HFF-Myc (cell line): ENCODE data around the gene LAPTM5.

Experiments
- DNase-seq: peaks from one replicate; pipeline ENCODE4 v3.0.0-alpha.2; 2011; ENCODE audit warnings: low read depth; ENCODE audit errors: extremely low read depth
- H3K4me3 ChIP-seq: replicated peaks from 2 replicates; pipeline ENCODE4 v1.5.1; 2011; ENCODE audit warnings: low read depth, mild to moderate bottlenecking, control low read depth, low read length
- CTCF ChIP-seq: IDR thresholded peaks from 2 replicates; pipeline ENCODE4 v1.5.1; 2012; ENCODE audit warnings: mild to moderate bottlenecking, low read depth, low read length, control low read depth; ENCODE audit errors: missing control alignments

The LAPTM5 gene

GRCh38 chr1:30699762-30700161 is 57.8 kb downstream of the LAPTM5 start:
- no peak for TF ChIP-seq CTCF
- DNase-seq = no peak
- H3K4me3 ChIP-seq = no peak overlapping the region

GRCh38 chr1:30698401-30698981 is 59.1 kb downstream of the LAPTM5 start:
- no peak for DNase-seq
- H3K4me3 ChIP-seq = no peak overlapping the region

GRCh38 chr1:30697571-30698376 is 59.8 kb downstream of the LAPTM5 start:
- no peak for DNase-seq
- H3K4me3 ChIP-seq = no peak overlapping the region
- peak; percentile 3 for TF ChIP-seq CTCF

More at GRCh38 chr1:30698401-30698981, 59.1 kb downstream of the LAPTM5 start:
- no peak for TF ChIP-seq CTCF

GRCh38 chr1:30696831-30697230 is 60.7 kb downstream of the LAPTM5 start:
- DNase-seq = no peak
- no peak overlapping the region for H3K4me3 ChIP-seq
- no peak for TF ChIP-seq CTCF

- no peak for DNase-seq
- no peak overlapping the region for H3K4me3 ChIP-seq
- no peak for TF ChIP-seq CTCF
These were observed 62.1 kb downstream of the LAPTM5 start for GRCh38 chr1:30695439-30695841.

GRCh38 chr1:30694280-30695175 is 63.0 kb downstream of the LAPTM5 start:
- no peak for TF ChIP-seq CTCF
- no peak for DNase-seq
- H3K4me3 ChIP-seq = no peak overlapping the region
